Type B pancreatic cell (in vitro differentiated cells): ENCODE results near the gene PPP1R7. TPM values are rescaled to one million over a fixed set of nuclear protein-coding genes. Genes with fewer than 3 reads are reported as not detected.

ENCODE experiments used
- DNase-seq: peaks from one replicate; pipeline ENCODE4 v3.0.0; 2021; ENCODE audit warnings: mixed read lengths; ENCODE audit not compliant: unreplicated experiment; ENCODE audit errors: extremely low spot score
- H3K27ac Mint-ChIP-seq: 2 replicates; pipeline ENCODE4 v1.8.0; 2021; ENCODE audit warnings: mild to moderate bottlenecking, mixed read lengths
- H3K27me3 Mint-ChIP-seq: 2 replicates; pipeline ENCODE4 v1.8.0; 2021; ENCODE audit warnings: mixed read lengths
- H3K36me3 Mint-ChIP-seq: 2 replicates; pipeline ENCODE4 v1.8.0; 2021; ENCODE audit warnings: mixed read lengths
- H3K4me1 Mint-ChIP-seq: one replicate; pipeline ENCODE4 v1.8.0; 2021; ENCODE audit warnings: mixed read lengths; ENCODE audit not compliant: unreplicated experiment
- H3K4me3 Mint-ChIP-seq: 2 replicates; pipeline ENCODE4 v1.8.0; 2021; ENCODE audit warnings: mild to moderate bottlenecking, mixed read lengths
- H3K9me3 Mint-ChIP-seq: 2 replicates; pipeline ENCODE4 v1.8.0; 2021; ENCODE audit warnings: mixed read lengths
- total RNA-seq: library from RNA; stranded (reverse); gene quantifications from 2 replicates; pipeline ENCODE4 v1.2.1, GENCODE V29; 2021; ENCODE audit warnings: low replicate concordance
- TF ChIP-seq, protein P1 (sequence below): fragments of 200-600 bp; sonication (generic); conservative IDR thresholded peaks from 2 replicates; pipeline ENCODE4 v1.5.0; 2021; ENCODE audit warnings: antibody characterized with exemption, mild to moderate bottlenecking

Gene PPP1R7
- total RNA-seq, 1 donor from 2014 or later = 50.7 TPM

DNA sequence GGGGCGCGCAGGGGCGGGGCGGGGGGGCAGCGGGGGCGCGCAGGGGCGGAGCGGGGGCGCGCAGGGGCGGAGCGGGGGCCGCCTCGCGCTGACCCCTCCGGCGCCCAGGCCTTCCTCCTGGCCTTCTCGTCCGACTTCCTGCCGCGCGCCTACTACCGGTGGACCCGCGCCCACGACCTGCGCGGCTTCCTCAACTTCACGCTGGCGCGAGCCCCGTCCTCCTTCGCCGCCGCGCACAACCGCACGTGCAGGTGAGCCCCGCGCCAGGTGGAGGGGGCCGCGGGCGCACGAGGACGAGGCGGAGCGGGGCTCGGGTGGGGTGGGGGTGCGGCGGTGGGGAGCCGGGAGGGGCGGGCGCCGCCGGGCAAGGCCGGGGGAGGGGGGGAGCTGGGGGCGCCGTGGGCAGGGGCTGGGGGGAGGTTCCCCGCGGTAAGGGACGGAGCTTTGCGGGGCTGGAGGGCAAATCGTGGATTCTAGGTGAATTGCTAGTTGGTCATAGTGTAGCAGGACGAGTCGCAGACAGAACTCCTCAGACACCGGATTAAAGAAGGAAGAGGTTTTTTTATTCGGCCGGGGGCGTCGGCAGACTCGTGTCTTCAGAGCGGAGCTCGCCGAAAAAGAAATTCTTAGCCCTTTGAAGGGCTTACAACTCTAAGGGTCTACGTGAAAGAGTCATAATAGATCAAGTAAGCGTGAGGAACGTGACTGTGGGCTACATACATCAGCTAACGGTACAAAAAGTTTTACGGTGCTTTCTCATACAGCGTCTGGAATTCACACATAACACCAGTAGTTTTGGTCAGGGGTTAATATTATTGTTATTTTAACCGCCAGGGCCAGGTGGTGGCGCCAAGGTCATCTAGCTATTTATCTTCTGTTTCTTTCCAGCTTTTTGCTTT lies 68.1 kb downstream of the PPP1R7 start:
- peaks cover 2% of the 10 kb centered on the region for H3K27me3 Mint-ChIP-seq
- TF ChIP-seq, protein P1, sequence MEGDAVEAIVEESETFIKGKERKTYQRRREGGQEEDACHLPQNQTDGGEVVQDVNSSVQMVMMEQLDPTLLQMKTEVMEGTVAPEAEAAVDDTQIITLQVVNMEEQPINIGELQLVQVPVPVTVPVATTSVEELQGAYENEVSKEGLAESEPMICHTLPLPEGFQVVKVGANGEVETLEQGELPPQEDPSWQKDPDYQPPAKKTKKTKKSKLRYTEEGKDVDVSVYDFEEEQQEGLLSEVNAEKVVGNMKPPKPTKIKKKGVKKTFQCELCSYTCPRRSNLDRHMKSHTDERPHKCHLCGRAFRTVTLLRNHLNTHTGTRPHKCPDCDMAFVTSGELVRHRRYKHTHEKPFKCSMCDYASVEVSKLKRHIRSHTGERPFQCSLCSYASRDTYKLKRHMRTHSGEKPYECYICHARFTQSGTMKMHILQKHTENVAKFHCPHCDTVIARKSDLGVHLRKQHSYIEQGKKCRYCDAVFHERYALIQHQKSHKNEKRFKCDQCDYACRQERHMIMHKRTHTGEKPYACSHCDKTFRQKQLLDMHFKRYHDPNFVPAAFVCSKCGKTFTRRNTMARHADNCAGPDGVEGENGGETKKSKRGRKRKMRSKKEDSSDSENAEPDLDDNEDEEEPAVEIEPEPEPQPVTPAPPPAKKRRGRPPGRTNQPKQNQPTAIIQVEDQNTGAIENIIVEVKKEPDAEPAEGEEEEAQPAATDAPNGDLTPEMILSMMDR = peak; percentile 46
- no peak for DNase-seq
- peaks cover 4% of the 10 kb centered on the region for H3K36me3 Mint-ChIP-seq
- H3K27ac Mint-ChIP-seq = peak overlapping the region; percentile 73
- peaks cover 11% of the 10 kb centered on the region for H3K4me1 Mint-ChIP-seq
- no peaks in the 10 kb centered on the region for H3K9me3 Mint-ChIP-seq
- peak overlapping the region; percentile 94 for H3K4me3 Mint-ChIP-seq

DNA sequence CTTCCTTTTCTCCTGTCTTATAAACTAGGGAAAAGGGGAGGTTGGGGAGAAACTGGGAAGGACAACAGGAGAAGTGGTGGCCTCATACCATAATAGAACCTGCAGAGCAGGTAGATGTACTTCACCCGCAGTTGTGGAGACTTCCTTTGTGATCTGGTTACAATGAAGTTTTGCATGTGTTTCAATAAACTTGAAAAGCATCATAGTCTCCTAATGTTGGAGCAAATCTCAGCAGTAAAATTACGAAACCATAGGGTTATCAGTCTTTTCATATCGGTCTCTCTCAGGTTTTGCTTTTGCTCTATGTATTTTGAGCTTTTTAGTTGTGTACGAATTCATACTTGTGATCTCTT lies 68.7 kb downstream of the PPP1R7 start:
- no peaks in the 10 kb centered on the region for H3K9me3 Mint-ChIP-seq
- DNase-seq = no peak
- H3K27ac Mint-ChIP-seq = peak overlapping the region; percentile 73
- TF ChIP-seq, protein P1 = no peak
- peaks cover 11% of the 10 kb centered on the region for H3K4me1 Mint-ChIP-seq
- peaks cover 2% of the 10 kb centered on the region for H3K27me3 Mint-ChIP-seq
- peak overlapping the region; percentile 94 for H3K4me3 Mint-ChIP-seq
- peaks cover 4% of the 10 kb centered on the region for H3K36me3 Mint-ChIP-seq

DNA sequence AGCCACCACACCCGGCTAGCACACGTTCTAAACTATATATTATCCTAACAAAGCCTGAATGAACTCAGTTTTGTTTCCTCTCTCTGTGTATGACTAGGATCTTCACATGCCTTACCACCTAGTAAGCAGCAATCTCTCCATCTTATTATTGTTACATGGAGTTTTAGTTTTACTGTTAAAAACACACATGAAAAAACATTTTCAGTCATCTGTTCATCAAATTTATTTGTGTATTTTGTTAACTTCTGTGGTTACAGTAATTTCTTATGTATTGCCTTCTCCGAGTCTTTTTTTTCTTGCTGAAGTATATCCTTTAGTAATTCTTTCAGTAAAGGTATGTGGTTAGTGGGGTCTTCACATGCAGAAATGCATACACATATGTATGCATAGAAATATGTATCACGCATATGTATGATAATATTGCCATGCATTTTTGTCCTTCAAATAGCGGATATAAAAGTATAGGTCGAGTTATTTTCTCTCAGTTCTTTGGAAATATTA lies 69.6 kb downstream of the PPP1R7 start:
- Mint-ChIP-seq H3K4me1 (peaks cover 17% of the 10 kb centered on the region), H3K36me3 (peaks cover 4% of the 10 kb centered on the region), H3K27me3 (no peaks in the 10 kb centered on the region), H3K27ac (peak overlapping the region; percentile 26), H3K4me3 (peak overlapping the region; percentile 94), H3K9me3 (no peaks in the 10 kb centered on the region)
- TF ChIP-seq, protein P1 = no peak
- no peak for DNase-seq

DNA sequence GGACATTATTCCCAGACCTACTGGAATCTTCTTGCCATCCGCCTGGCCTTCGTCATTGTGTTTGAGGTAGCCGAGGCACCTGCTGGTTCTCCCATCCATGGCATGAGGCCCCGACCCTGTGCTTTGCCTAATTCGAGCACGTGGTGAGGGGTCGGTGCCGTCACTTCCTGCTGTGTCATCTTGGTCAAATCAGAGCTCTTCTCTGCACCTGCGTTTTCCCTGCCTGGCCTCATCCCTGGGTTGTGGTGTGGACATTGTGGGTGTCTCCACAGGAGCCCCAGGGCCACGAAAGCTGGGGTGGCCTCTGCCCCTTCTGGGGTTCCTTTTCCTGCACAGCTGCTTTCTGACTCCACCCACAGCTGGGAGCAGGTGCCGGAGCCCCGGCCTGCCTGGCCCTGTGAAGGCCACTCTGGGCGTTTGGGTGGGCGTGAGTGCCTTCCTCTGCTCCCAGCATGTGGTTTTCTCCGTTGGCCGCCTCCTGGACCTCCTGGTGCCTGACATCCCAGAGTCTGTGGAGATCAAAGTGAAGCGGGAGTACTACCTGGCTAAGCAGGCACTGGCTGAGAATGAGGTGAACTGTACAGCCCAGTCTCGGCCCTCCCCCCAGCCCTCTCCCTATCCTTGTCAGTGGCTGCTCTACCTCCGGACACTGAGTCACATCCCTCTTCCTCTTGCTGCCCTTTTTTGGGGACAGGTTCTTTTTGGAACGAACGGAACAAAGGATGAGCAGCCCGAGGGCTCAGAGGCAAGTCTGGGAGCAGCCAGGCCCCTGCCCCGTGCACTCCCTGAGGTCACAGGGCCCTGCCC lies 73.1 kb downstream of the PPP1R7 start:
- Mint-ChIP-seq H3K4me3 (no peak overlapping the region), H3K4me1 (peaks cover 19% of the 10 kb centered on the region), H3K36me3 (peaks cover 12% of the 10 kb centered on the region), H3K27me3 (no peaks in the 10 kb centered on the region), H3K9me3 (no peaks in the 10 kb centered on the region), H3K27ac (no peak overlapping the region)
- TF ChIP-seq, protein P1 = no peak
- no peak for DNase-seq

GRCh38 chr2:241224018-241224850 lies 74.0 kb downstream of the PPP1R7 start:
- DNase-seq = no peak
- H3K4me1 Mint-ChIP-seq = peaks cover 11% of the 10 kb centered on the region
- TF ChIP-seq, protein P1 = no peak
- peak overlapping the region; percentile 65 for H3K27ac Mint-ChIP-seq
- H3K27me3 Mint-ChIP-seq = no peaks in the 10 kb centered on the region
- H3K9me3 Mint-ChIP-seq = no peaks in the 10 kb centered on the region
- peak overlapping the region; percentile 45 for H3K4me3 Mint-ChIP-seq
- H3K36me3 Mint-ChIP-seq = peaks cover 15% of the 10 kb centered on the region
